HepG2 (cell line): ENCODE measurements around the gene RALB.

Experiments
- EP300 ChIP-seq, 3 experiments: sonication (generic) in 1 of 3; formaldehyde crosslinking in 1 of 3; IDR thresholded peaks; 2 replicates each; pipeline versions ENCODE4 v1.5.1 to v1.6.1; 2011 to 2020; ENCODE audit warnings: low read depth in 2 of 3, low read length in 2 of 3, borderline replicate concordance in 1 of 3, improper control_type of control experiment in 1 of 3, mild to moderate bottlenecking in 1 of 3, missing genetic modification reagents in 1 of 3, moderate library complexity in 1 of 3
- JUN ChIP-seq: sonication (generic); formaldehyde crosslinking; IDR thresholded peaks from 2 replicates; pipeline ENCODE4 v1.4.0; 2020; ENCODE audit warnings: mild to moderate bottlenecking, missing genetic modification reagents
- PCBP1 ChIP-seq: fragments of 200-400 bp; formaldehyde crosslinking; IDR thresholded peaks from 2 replicates; pipeline ENCODE4 v1.6.1; 2017; ENCODE audit warnings: mild to moderate bottlenecking, low read depth, low read length, borderline replicate concordance
- TF ChIP-seq, protein P1 (sequence below): IDR thresholded peaks from 2 replicates; pipeline ENCODE4 v1.6.1; 2012; ENCODE audit warnings: inconsistent platforms

DNA sequence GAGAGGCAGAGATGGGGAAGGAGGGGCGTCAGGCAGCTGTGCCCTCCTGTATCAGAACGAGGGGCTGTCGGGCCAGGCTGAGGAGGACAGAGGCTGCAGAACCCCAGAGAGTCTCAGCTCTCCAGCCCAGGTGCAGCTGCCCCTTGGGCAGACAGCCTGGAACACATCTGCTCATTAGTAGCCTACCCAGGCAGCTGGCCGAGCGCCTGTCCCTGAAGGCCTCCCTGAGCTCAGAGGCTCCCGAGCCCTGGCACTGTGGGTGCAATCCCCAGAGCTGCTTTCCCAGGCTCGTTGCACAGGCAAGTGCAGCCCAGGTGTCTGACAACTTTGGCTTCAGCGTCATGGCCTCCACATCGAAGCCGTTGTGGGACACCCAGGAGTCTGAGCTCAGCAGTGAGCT is 16.3 kb upstream of the RALB start:
- no peak for TF ChIP-seq EP300 (IDR thresholded peaks at IDR 0.05; ENCODE audit: low read depth in 2 of 2, low read length in 2 of 2)
- TF ChIP-seq EP300 (CRISPR knock-in tag; IDR thresholded peaks at IDR 0.05; ENCODE audit: borderline replicate concordance), result no peak
- TF ChIP-seq PCBP1, result no peak
- TF ChIP-seq, protein P1, sequence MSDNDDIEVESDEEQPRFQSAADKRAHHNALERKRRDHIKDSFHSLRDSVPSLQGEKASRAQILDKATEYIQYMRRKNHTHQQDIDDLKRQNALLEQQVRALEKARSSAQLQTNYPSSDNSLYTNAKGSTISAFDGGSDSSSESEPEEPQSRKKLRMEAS, result no peak
- TF ChIP-seq JUN (CRISPR knock-in tag), result no peak
